ENCODE results near the gene MOB3A.
"Not testable (repeated sequence)": the region's sequence is repeated elsewhere in the genome, so short reads cannot be mapped to it uniquely, and the experiment has no call there.

The MOB3A gene

GRCh38 chr19:2034253-2034652, 61.9 kb downstream of the MOB3A start:
- not testable (repeated sequence) for DNase-seq (ENCODE audit: low spot score)

DNA sequence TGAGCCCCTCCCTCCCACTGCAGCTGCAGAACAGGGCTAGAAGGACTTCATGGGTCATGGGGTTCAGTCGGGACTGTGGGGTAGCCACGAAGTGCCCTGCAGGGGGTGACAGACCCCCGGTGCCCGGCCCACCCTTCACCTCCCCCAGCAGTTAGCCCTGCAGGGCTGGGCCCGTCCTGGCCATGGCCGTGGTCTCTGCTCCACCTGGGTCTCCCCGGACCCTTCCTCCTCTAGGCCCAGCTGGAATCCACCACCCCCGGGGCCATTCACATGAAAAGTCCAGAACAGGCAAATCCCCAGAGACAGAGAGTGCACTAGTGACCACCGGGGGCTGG, 62.3 kb downstream of the MOB3A start:
- no peak for DNase-seq (ENCODE audit: low spot score)

DNA sequence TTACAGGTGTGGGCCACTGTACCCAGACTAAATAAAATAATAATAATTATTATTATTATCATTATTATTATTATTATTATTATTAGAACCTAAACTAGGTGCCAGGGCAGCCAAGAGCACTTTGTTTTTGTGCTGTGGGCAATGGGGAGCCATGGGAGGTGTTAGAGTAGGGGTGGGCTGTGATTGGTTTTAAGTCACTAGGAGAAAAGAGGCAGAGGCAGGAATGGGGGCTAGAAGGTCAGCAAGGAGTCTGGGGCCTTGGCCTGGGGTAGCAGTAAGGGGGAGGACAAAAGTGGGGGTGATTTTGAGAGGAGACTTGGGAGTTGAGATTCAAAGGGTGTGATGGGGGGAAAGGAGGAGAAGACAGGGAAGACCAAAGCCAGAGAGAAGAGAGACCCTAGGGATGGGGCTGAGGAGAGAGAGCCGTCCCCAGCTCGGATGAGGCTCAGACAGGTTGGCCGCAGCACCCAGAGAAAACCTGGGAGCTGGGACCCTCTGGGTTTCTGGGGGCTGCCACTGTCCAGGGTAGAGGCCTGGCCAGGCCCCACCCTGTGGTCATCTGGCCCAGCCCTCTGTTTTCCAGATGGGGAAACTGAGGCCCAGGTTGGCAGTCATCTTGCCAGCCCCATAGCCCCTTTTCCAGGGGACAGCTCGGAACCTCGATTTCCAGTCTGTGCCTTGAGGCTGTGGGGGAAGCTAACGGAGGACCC, 62.9 kb downstream of the MOB3A start:
- DNase-seq (ENCODE audit: low spot score) = no peak

DNA sequence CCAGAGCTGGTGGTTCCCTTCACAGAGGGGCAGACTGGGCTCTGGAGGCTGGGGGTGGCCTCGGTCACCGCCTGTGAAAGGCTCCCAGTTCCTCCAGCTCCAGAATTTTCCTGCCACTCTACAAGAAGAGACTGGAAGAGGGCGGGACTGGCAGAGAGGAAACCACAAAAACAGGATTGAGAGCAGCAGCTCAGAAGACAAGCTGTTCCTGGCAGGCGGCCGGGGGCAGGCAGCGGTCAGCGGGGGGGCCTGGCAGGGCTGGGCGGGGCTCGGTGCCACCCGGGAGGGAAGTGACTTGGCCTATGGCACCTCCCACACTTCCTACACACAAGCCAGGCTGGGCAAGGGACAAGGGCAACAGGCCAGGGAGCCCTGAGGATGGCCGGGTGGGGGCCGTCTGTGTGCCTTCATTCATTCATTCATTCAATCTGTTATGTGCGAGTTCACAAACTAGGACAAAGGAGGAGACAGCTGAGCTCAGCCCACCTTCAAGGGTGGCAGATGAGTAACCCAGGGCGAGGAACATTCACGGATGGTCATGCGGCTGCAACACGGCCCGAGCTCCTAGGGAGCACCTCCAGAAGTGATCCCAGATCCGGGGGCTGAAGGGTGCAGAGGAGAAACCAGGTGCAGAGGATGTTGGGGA, 63.7 kb downstream of the MOB3A start:
- peak; percentile 47 for DNase-seq (ENCODE audit: low spot score)

DNA sequence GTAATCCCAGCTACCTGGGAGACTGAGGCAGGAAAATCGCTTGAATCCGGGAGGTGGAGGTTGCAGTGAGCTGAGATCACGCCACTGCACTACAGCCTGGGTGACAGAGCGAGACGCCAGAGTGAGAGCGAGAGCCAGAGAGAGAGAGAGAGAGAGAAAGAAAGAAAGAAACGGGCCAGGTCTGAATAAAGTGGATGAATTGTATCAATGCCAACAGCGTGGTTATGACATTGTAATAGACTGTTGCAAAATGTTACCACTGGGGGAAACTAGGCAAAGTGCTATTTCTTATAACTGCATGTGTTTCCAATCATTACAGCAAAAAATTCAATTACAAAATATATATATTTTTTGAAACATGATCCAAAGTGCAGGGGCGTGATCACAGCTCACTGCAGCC, 68.8 kb downstream of the MOB3A start:
- no peak for DNase-seq (ENCODE audit: low spot score)

DNA sequence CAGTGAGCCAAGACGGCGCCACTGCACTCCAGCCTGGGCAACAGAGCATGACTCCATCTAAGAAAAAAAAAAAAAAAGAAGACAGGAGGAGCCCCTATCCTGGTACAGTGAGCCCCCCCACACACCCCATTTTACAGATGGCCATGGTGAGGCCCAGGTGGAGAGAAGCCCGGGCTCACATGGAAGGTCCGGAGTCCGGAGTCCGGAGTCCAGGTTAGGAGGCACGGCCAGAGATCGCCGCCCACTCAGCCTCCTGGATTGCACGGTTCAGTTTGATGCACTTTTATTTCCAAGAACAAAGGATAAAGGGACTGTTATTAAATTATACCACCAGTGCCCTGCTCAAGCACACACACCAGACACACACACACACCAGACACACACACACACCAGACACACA, 69.4 kb downstream of the MOB3A start:
- no peak for DNase-seq (ENCODE audit: low spot score)

DNA sequence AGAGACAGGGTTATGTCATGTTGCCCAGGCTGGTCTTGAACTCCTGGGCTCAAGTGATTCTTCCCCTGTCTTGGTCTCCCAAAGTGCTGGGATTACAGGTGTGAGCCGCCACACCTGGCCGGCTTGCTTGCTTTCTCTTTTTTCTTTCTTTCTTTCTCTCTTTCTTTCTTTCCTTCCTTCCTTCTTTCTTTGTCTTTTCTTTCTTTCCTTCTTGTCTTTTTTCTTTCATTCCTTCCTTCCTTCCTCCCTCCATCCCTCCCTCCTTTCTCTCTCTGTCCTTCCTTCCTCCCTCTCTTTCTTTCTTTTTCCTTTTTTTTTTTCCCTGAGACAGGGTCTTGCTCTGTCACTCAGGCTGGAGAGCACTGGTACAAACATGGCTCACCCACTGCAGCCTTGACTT, 73.8 kb downstream of the MOB3A start:
- DNase-seq (ENCODE audit: low spot score) = no peak

GRCh38 chr19:2021453-2022140, 74.5 kb downstream of the MOB3A start:
- DNase-seq (ENCODE audit: low spot score) = no peak
